ENCODE data around the gene CYSRT1.
"Not testable (repeated sequence)": the region's sequence is repeated elsewhere in the genome, so short reads cannot be mapped to it uniquely, and the experiment has no call there.

CYSRT1 gene

GRCh38 chr9:137239541-137240200 is 14.7 kb downstream of the CYSRT1 start:
- DNase-seq, result not testable (repeated sequence)

- peak; percentile 88 for DNase-seq
These were observed 15.4 kb downstream of the CYSRT1 start for GRCh38 chr9:137240318-137240840.

- DNase-seq, result peak; percentile 100
These were observed 16.0 kb downstream of the CYSRT1 start, which contains the start of gene TUBB4B for GRCh38 chr9:137240841-137241489. TSS of gene TUBB4B (plus strand) at chr9:137241287. CDS start at chr9:137241361, 74 bp downstream.

GRCh38 chr9:137241490-137242268 is 16.7 kb downstream of the CYSRT1 start:
- no peak for DNase-seq

GRCh38 chr9:137242269-137243203 is 17.6 kb downstream of the CYSRT1 start:
- DNase-seq, result no peak

- DNase-seq, result not testable (repeated sequence)
These were observed 18.3 kb downstream of the CYSRT1 start for GRCh38 chr9:137243266-137243625.

GRCh38 chr9:137243626-137244485 is 18.9 kb downstream of the CYSRT1 start:
- DNase-seq, result no peak

- DNase-seq, result no peak
These were observed 19.8 kb downstream of the CYSRT1 start for GRCh38 chr9:137244486-137245449.

- DNase-seq, result no peak
These were observed 20.8 kb downstream of the CYSRT1 start for GRCh38 chr9:137245450-137246421.

- no peak for DNase-seq
These were observed 22.4 kb downstream of the CYSRT1 start for GRCh38 chr9:137247135-137247915.

GRCh38 chr9:137247916-137248175 is 22.9 kb downstream of the CYSRT1 start:
- DNase-seq, result no peak

- no peak for DNase-seq
These were observed 25.6 kb downstream of the CYSRT1 start for GRCh38 chr9:137250329-137251193.

- DNase-seq, result no peak
These were observed 26.2 kb downstream of the CYSRT1 start, which contains the start of gene STPG3 for GRCh38 chr9:137251194-137251461. TSS of gene STPG3 (plus strand) at chr9:137251286. CDS start at chr9:137251287, 1 bp downstream.

GRCh38 chr9:137251490-137252268 is 26.7 kb downstream of the CYSRT1 start:
- DNase-seq, result no peak

GRCh38 chr9:137252555-137253506 is 27.9 kb downstream of the CYSRT1 start:
- DNase-seq, result no peak
